Metanephros (tissue), 2 donors: ENCODE measurements around the gene PITPNM1. TPM values are rescaled to one million over a fixed set of nuclear protein-coding genes. Genes with fewer than 3 reads are reported as not detected.

Experiments
- small RNA-seq: library from RNA; depleted of rRNA; stranded (forward); fragments of <200 nt; gene quantifications from one replicate; pipeline ENCODE3, GENCODE V24; 2014; ENCODE audit warnings: low replicate concordance
- total RNA-seq: library from RNA; depleted of rRNA; stranded (reverse); fragments of >200 nt; gene quantifications from one replicate; pipeline ENCODE4 v1.2.3, GENCODE V29; 2014

The PITPNM1 gene
- total RNA-seq, result 60.2 TPM

GRCh38 chr11:67504950-67505581 is at the start of gene PITPNM1:
Gene PITPNM1, minus strand, starts transcription at chr11:67505363. Its CDS starts 1,183 bp downstream, at chr11:67504180.

GRCh38 chr11:67522844-67523555 is 17.8 kb upstream of the PITPNM1 start, which contains the start of gene CABP2:
Gene CABP2, minus strand, starts transcription at chr11:67523446. Its CDS starts 120 bp downstream, at chr11:67523326.

GRCh38 chr11:67507864-67508485 is 2.8 kb upstream of the PITPNM1 start, which contains the start of gene CDK2AP2:
Gene CDK2AP2, minus strand, starts transcription at chr11:67508162. Its CDS starts 80 bp downstream, at chr11:67508082.

GRCh38 chr11:67482827-67483798 is 22.1 kb downstream of the PITPNM1 start, which contains the start of gene AIP:
Gene AIP, plus strand, starts transcription at chr11:67483026. Its CDS starts 133 bp downstream, at chr11:67483159.

GRCh38 chr11:67468759-67469507 is 36.2 kb downstream of the PITPNM1 start, which contains the start of gene TMEM134:
Gene TMEM134, minus strand, starts transcription at chr11:67469251. Its CDS starts 59 bp downstream, at chr11:67469192.

GRCh38 chr11:67455054-67455453 is 50.1 kb downstream of the PITPNM1 start, which contains the start of gene CABP4:
Gene CABP4, plus strand, starts transcription at chr11:67455354. Its CDS starts 70 bp downstream, at chr11:67455424.

GRCh38 chr11:67452141-67452952 is 52.8 kb downstream of the PITPNM1 start, which contains the start of gene GPR152:
Gene GPR152, minus strand, starts transcription at chr11:67452729. Its CDS starts 5 bp downstream, at chr11:67452724.

Small RNA genes within 50 kb of the gene (small RNA-seq; reads per million reads assigned to genes)
- not detected for gene MIR6752

Other genes starting within 250 kb of the PITPNM1 start
- 39.3 TPM for gene GRK2, start 238.9 kb downstream of the PITPNM1 start, total RNA-seq
- gene ANKRD13D, start 216.1 kb downstream of the PITPNM1 start, total RNA-seq, result 52.0 TPM
- gene SSH3, start 201.8 kb downstream of the PITPNM1 start, total RNA-seq, result 22.5 TPM
- gene POLD4, start 151.8 kb downstream of the PITPNM1 start, total RNA-seq, result 15.9 TPM
- gene CLCF1, start 131.8 kb downstream of the PITPNM1 start, total RNA-seq, result 3.5 TPM
- 22.3 TPM for gene RAD9A, start 113.4 kb downstream of the PITPNM1 start, total RNA-seq
- 144 TPM for gene PPP1CA, start 103.5 kb downstream of the PITPNM1 start, total RNA-seq
- 4.9 TPM for gene TBC1D10C, start 101.3 kb downstream of the PITPNM1 start, total RNA-seq
- gene CARNS1, start 89.7 kb downstream of the PITPNM1 start, total RNA-seq, result 8.8 TPM
- gene RPS6KB2, start 76.9 kb downstream of the PITPNM1 start, total RNA-seq, result 35.5 TPM
- gene PTPRCAP, start 67.7 kb downstream of the PITPNM1 start, total RNA-seq, result 2.5 TPM
- 89.6 TPM for gene CORO1B, start 61.9 kb downstream of the PITPNM1 start, total RNA-seq
- not detected for gene GPR152, start 52.6 kb downstream of the PITPNM1 start, total RNA-seq
- gene CABP4, start 50.0 kb downstream of the PITPNM1 start, total RNA-seq, result 0.58 TPM
- 56.6 TPM for gene TMEM134, start 36.1 kb downstream of the PITPNM1 start, total RNA-seq
- 65.4 TPM for gene AIP, start 22.3 kb downstream of the PITPNM1 start, total RNA-seq
- gene CDK2AP2, start 2.8 kb upstream of the PITPNM1 start, total RNA-seq, result 38.0 TPM
- not detected for gene CABP2, start 18.1 kb upstream of the PITPNM1 start, total RNA-seq
- gene GSTP1, start 78.4 kb upstream of the PITPNM1 start, total RNA-seq, result 811 TPM
- gene NDUFV1, start 101.6 kb upstream of the PITPNM1 start, total RNA-seq, result 205 TPM
- 10.9 TPM for gene NUDT8, start 124.6 kb upstream of the PITPNM1 start, total RNA-seq
- not detected for gene TBX10, start 134.4 kb upstream of the PITPNM1 start, total RNA-seq
- gene ACY3, start 145.4 kb upstream of the PITPNM1 start, total RNA-seq, result 9.1 TPM
- 2.1 TPM for gene ALDH3B2, start 169.3 kb upstream of the PITPNM1 start, total RNA-seq